GM21447 (cell line): ENCODE measurements around the gene KCND3.
"Not testable (repeated sequence)": the region's sequence is repeated elsewhere in the genome, so short reads cannot be mapped to it uniquely, and the experiment has no call there.

Source experiments
- ATAC-seq: cut with Tn5 transposase; IDR thresholded peaks from one replicate; pipeline ENCODE4 v1.9.1; 2021; ENCODE audit not compliant: unreplicated experiment

Gene KCND3

GRCh38 chr1:111818546-111818945, 170.9 kb downstream of the KCND3 start:
- ATAC-seq = no peak

GRCh38 chr1:111818081-111818480, 171.4 kb downstream of the KCND3 start:
- no peak for ATAC-seq

GRCh38 chr1:111814642-111815041, 174.8 kb downstream of the KCND3 start:
- ATAC-seq = no peak

GRCh38 chr1:111814305-111814628, 175.2 kb downstream of the KCND3 start:
- ATAC-seq = no peak

GRCh38 chr1:111813440-111814304, 175.8 kb downstream of the KCND3 start:
- no peak for ATAC-seq

GRCh38 chr1:111812306-111812705, 177.2 kb downstream of the KCND3 start:
- ATAC-seq = no peak

- ATAC-seq = no peak
These were observed 177.6 kb downstream of the KCND3 start for GRCh38 chr1:111811891-111812290.

GRCh38 chr1:111805251-111805650, 184.2 kb downstream of the KCND3 start:
- no peak for ATAC-seq

GRCh38 chr1:111804776-111805175, 184.7 kb downstream of the KCND3 start:
- ATAC-seq = no peak

GRCh38 chr1:111803951-111804350, 185.5 kb downstream of the KCND3 start:
- no peak for ATAC-seq

GRCh38 chr1:111802984-111803383, 186.5 kb downstream of the KCND3 start:
- ATAC-seq = no peak

GRCh38 chr1:111802110-111802509, 187.4 kb downstream of the KCND3 start:
- ATAC-seq = no peak

- ATAC-seq = no peak
These were observed 188.2 kb downstream of the KCND3 start for GRCh38 chr1:111801071-111801850.

GRCh38 chr1:111799722-111800121, 189.7 kb downstream of the KCND3 start:
- not testable (repeated sequence) for ATAC-seq

GRCh38 chr1:111798580-111798979, 190.9 kb downstream of the KCND3 start:
- no peak for ATAC-seq

GRCh38 chr1:111795401-111795800, 194.1 kb downstream of the KCND3 start:
- no peak for ATAC-seq

- no peak for ATAC-seq
These were observed 195.5 kb downstream of the KCND3 start for GRCh38 chr1:111793923-111794322.

- ATAC-seq = no peak
These were observed 197.2 kb downstream of the KCND3 start for GRCh38 chr1:111792249-111792648.

- ATAC-seq = no peak
These were observed 197.7 kb downstream of the KCND3 start for GRCh38 chr1:111791776-111792175.

GRCh38 chr1:111789666-111790316, 199.7 kb downstream of the KCND3 start:
- no peak for ATAC-seq

- no peak for ATAC-seq
These were observed 200.3 kb downstream of the KCND3 start for GRCh38 chr1:111789142-111789541.
